T-helper 9 cell (primary cell): ENCODE data around the gene FUBP1.
"Not testable (repeated sequence)": the region's sequence is repeated elsewhere in the genome, so short reads cannot be mapped to it uniquely, and the experiment has no call there.

Experiments used
- DNase-seq: peaks from one replicate; pipeline ENCODE4 v3.0.0-alpha.2; 2020

The FUBP1 gene

GRCh38 chr1:77942400-77943140, 36.3 kb downstream of the FUBP1 start:
- no peak for DNase-seq

- DNase-seq: no peak
Measured at GRCh38 chr1:77940921-77941570, 37.8 kb downstream of the FUBP1 start.

- no peak for DNase-seq
Measured at GRCh38 chr1:77938651-77939050, 40.2 kb downstream of the FUBP1 start.

- no peak for DNase-seq
Measured at GRCh38 chr1:77929806-77930205, 49.1 kb downstream of the FUBP1 start.

- DNase-seq: no peak
Measured at GRCh38 chr1:77927414-77927813, 51.5 kb downstream of the FUBP1 start.

- no peak for DNase-seq
Measured at GRCh38 chr1:77926561-77927357, 52.1 kb downstream of the FUBP1 start.

- DNase-seq: no peak
Measured at GRCh38 chr1:77925956-77926355, 52.9 kb downstream of the FUBP1 start.

GRCh38 chr1:77925518-77925917, 53.4 kb downstream of the FUBP1 start:
- DNase-seq: no peak

GRCh38 chr1:77918918-77919317, 60.0 kb downstream of the FUBP1 start:
- not testable (repeated sequence) for DNase-seq

GRCh38 chr1:77910116-77910515, 68.8 kb downstream of the FUBP1 start:
- DNase-seq: no peak

- DNase-seq: no peak
Measured at GRCh38 chr1:77906624-77907023, 72.2 kb downstream of the FUBP1 start.

- no peak for DNase-seq
Measured at GRCh38 chr1:77906019-77906545, 72.8 kb downstream of the FUBP1 start.

GRCh38 chr1:77905603-77906002, 73.3 kb downstream of the FUBP1 start:
- no peak for DNase-seq

GRCh38 chr1:77900687-77901293, 78.1 kb downstream of the FUBP1 start:
- DNase-seq: no peak

GRCh38 chr1:77899647-77900320, 79.1 kb downstream of the FUBP1 start:
- DNase-seq: no peak
